Adrenal gland (tissue), 12 donors: ENCODE results near the gene SYCE3. TPM values are rescaled to one million over a fixed set of nuclear protein-coding genes. Genes with fewer than 3 reads are reported as not detected.
"Not testable (repeated sequence)": the region's sequence is repeated elsewhere in the genome, so short reads cannot be mapped to it uniquely, and the experiment has no call there.

Source experiments
- DNase-seq, 7 donors: peaks; one replicate each; pipeline ENCODE4 v3.0.0-alpha.2; 2019 to 2020
- H3K27ac ChIP-seq, 5 donors: fragments of 200-600 bp; sonication (generic) in 4 of 5; 1 replicate in 3 of 5; 2 replicates in 2 of 5; pipeline versions ENCODE4 v1.5.1 to v1.8.0; 2016 to 2020; ENCODE audit warnings: mild to moderate bottlenecking in 1 of 5
- H3K27me3 ChIP-seq: fragments of 200-600 bp; 2 replicates; pipeline ENCODE4 v1.8.0; 2021
- H3K36me3 ChIP-seq, 2 donors: fragments of 200-600 bp; replicated peaks in 1 of 2; 1 replicate in 1 of 2; 2 replicates in 1 of 2; pipeline versions ENCODE4 v1.5.1 to v1.8.0; 2018 to 2022
- H3K4me1 ChIP-seq, 2 donors: fragments of 200-600 bp; replicated peaks in 1 of 2; 1 replicate in 1 of 2; 2 replicates in 1 of 2; pipeline versions ENCODE4 v1.5.1 to v1.8.0; 2018 to 2021
- H3K4me3 ChIP-seq, 4 donors: fragments of 200-600 bp; sonication (generic) in 3 of 4; one replicate each; pipeline ENCODE4 v1.5.1; 2016 to 2018
- H3K9me3 ChIP-seq, 3 donors: fragments of 200-600 bp; sonication (generic) in 1 of 3; replicated peaks in 1 of 3; 1 replicate in 2 of 3; 2 replicates in 1 of 3; pipeline versions ENCODE4 v1.5.1 to v1.8.0; 2016 to 2021
- CTCF ChIP-seq, 6 experiments: fragments of 450-650 bp in 4 of 6; fragments of 200-600 bp in 2 of 6; sonication (generic) in 1 of 6; IDR thresholded peaks; 1 replicate in 5 of 6; 2 replicates in 1 of 6; pipeline versions ENCODE4 v1.5.1 to v1.8.0; 2016 to 2021; ENCODE audit warnings: antibody characterized with exemption in 6 of 6, mild to moderate bottlenecking in 2 of 6, moderate library complexity in 1 of 6
- POLR2A ChIP-seq, 2 donors: fragments of 450-650 bp; IDR thresholded peaks; one replicate each; pipeline ENCODE4 v1.6.1; 2017; ENCODE audit warnings: antibody characterized with exemption in 2 of 2, mild to moderate bottlenecking in 2 of 2, moderate library complexity in 1 of 2
- WGBS, 4 donors: extraction: QIAGEN DNeasy Blood & Tissue Kit in 2 of 4; methylation state at CpG; one replicate each; pipeline versions ENCODE4 v1.1.5 to v1.1.7; 2013 to 2017; 5-methylcytosine and 5-hydroxymethylcytosine counted together
- intact Hi-C, 2 donors: fragments of 100-400 bp; cut with DNase I; formaldehyde crosslinking; loops; one replicate each; pipeline versions ENCODE4 v1.14.1 to v1.15.0; 2022 to 2023
- polyA plus RNA-seq, 3 donors: library from polyadenylated mRNA; stranded (reverse); fragments of 200-250 nt in 2 of 3; fragments of 350-450 nt in 1 of 3; fragmentation: Illumina TruSeq in 1 of 3; extraction: RNeasy Lipid Tissue Mini Kit (QIAGEN cat#74804) in 1 of 3; gene quantifications; one replicate each; pipeline ENCODE4 v1.2.3, GENCODE V29; 2013 to 2014
- total RNA-seq, 9 donors: library from RNA; depleted of rRNA in 4 of 9; stranded (reverse); fragments of >200 nt in 4 of 9; fragments of 120-200 nt in 1 of 9; fragmentation: NEBNext Ultra II Directional in 1 of 9; extraction: Animal tissue kit (Norgen Biotek cat#: 25700) in 1 of 9; gene quantifications; one replicate each; pipeline versions ENCODE4 v1.1.0 to v1.2.4, GENCODE V29; 2013 to 2023
- donor health status: healthy with polysubstance abuse.
- donor health status: Bipolar disorder and iron deficiency.
- donor health status: DM: yes; HTN: yes; CAD: no.
- donor health status: DM: no; HTN: no; CAD: no.
- donor health status: DM: no; HTN: no; CAD: no.
- donor health status: DM: yes; HTN: yes; CAD: no.

The SYCE3 gene
- total and polyA plus RNA-seq, 12 donors: 0.57 to 7.2 (median 0.87) TPM; not detected in 5

GRCh38 chr22:50610581-50610980, 47.9 kb upstream of the SYCE3 start:
- 91 to 95% (median 92%) methylated on average over 7 to 17 of the region's 17 CpGs for WGBS, 4 donors
- intact Hi-C loops: loop anchor here in 1 of 2 donors (10.0 kb wide), 1 partner anchor 356 kb away; the partner anchor contains the start of gene HDAC10
- Histone ChIP-seq H3K9me3 (no peaks in the 10 kb centered on the region), H3K36me3 (peaks cover 0 to 3% of the 10 kb centered on the region in 2 donors), H3K4me1 (no peaks in the 10 kb centered on the region), H3K4me3 (no peak overlapping the region), H3K27ac (no peak overlapping the region), H3K27me3 (no peaks in the 10 kb centered on the region)
- no peak for DNase-seq
- TF ChIP-seq CTCF (IDR thresholded peaks at IDR 0.05): no peak
- no peak for TF ChIP-seq POLR2A (IDR thresholded peaks at IDR 0.05)

GRCh38 chr22:50610041-50610451, 47.3 kb upstream of the SYCE3 start:
- DNase-seq: no peak
- WGBS, 4 donors: 85 to 90% (median 87%) methylated on average over 11 of the region's 11 CpGs
- TF ChIP-seq POLR2A (IDR thresholded peaks at IDR 0.05): no peak
- TF ChIP-seq CTCF (IDR thresholded peaks at IDR 0.05): no peak
- H3K4me3 ChIP-seq: no peak overlapping the region
- H3K27me3 ChIP-seq: no peaks in the 10 kb centered on the region
- H3K27ac ChIP-seq: no peak overlapping the region
- no peaks in the 10 kb centered on the region for H3K9me3 ChIP-seq
- peaks cover 0 to 9% of the 10 kb centered on the region in 2 donors for H3K36me3 ChIP-seq
- H3K4me1 ChIP-seq: no peaks in the 10 kb centered on the region
- intact Hi-C loops: loop anchor here in 1 of 2 donors (10.0 kb wide), 1 partner anchor 355 kb away; the partner anchor contains the start of gene HDAC10

GRCh38 chr22:50609599-50609998, 46.9 kb upstream of the SYCE3 start:
- 86 to 90% (median 87%) methylated on average over 8 to 12 of the region's 12 CpGs for WGBS, 4 donors
- peaks cover 0 to 13% of the 10 kb centered on the region in 2 donors for H3K36me3 ChIP-seq
- H3K4me1 ChIP-seq: no peaks in the 10 kb centered on the region
- no peak overlapping the region for H3K27ac ChIP-seq
- no peak overlapping the region for H3K4me3 ChIP-seq
- H3K27me3 ChIP-seq: no peaks in the 10 kb centered on the region
- DNase-seq: no peak
- H3K9me3 ChIP-seq: no peaks in the 10 kb centered on the region
- no peak for TF ChIP-seq CTCF (IDR thresholded peaks at IDR 0.05)
- TF ChIP-seq POLR2A (IDR thresholded peaks at IDR 0.05): no peak
- intact Hi-C loops: no loop called here

- no peak for TF ChIP-seq POLR2A (IDR thresholded peaks at IDR 0.05)
- no peak for TF ChIP-seq CTCF (IDR thresholded peaks at IDR 0.05)
- 90 to 91% (median 90%) methylated on average over 10 of the region's 10 CpGs for WGBS, 4 donors
- intact Hi-C loops: no loop called here
- Histone ChIP-seq H3K4me3 (no peak overlapping the region), H3K9me3 (no peaks in the 10 kb centered on the region), H3K36me3 (peaks cover 0 to 14% of the 10 kb centered on the region in 2 donors), H3K27me3 (no peaks in the 10 kb centered on the region), H3K27ac (no peak overlapping the region), H3K4me1 (no peaks in the 10 kb centered on the region)
- DNase-seq: no peak
Measured at GRCh38 chr22:50608996-50609395, 46.3 kb upstream of the SYCE3 start.

GRCh38 chr22:50608058-50608840, 45.5 kb upstream of the SYCE3 start:
- WGBS, 4 donors: 83 to 91% (median 89%) methylated on average over 35 to 39 of the region's 39 CpGs
- H3K4me1 ChIP-seq, H3K27me3 ChIP-seq, H3K27ac ChIP-seq, H3K4me3 ChIP-seq, H3K9me3 ChIP-seq, intact Hi-C loops, DNase-seq: not testable (repeated sequence)
- peaks cover 0 to 14% of the 10 kb centered on the region in 2 donors for H3K36me3 ChIP-seq
